ENCODE results near the gene HSPB3. TPM values are rescaled to one million over a fixed set of nuclear protein-coding genes. Genes with fewer than 3 reads are reported as not detected.
A peak's percentile ranks its signal among the peaks of the same experiment; 100 is the strongest.

HSPB3 gene
- total and polyA plus RNA-seq, 4 experiments from 2014 or later: not detected

DNA sequence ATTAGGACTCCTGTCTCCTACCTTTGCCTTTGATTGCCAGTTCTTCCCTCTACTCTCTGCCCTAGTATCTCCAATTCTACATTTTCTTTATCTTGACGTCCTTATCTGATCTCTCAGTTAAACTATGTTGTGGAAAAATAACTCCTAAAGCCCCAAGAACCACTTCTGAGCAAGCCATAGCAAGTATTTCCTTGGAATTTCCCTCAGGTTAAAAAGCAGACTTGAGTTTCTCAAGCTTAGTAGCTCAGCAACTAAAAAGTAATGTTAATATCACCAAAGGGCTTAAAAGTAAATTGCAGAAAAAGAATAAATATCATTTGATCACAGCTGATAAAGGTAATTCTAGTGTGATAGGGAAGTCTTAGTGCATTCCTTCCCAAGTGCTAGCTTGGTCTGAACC, 13.2 kb upstream of the HSPB3 start:
- peaks cover 3% of the 10 kb centered on the region in 2 donors for H3K27me3 Mint-ChIP-seq
- Histone ChIP-seq H3K36me3 (ENCODE audit: insufficient read depth, low read length) (no peaks in the 10 kb centered on the region), H3K4me3 (ENCODE audit: low read length in 2 of 2) (no peak overlapping the region), H3K4me1 (ENCODE audit: insufficient read depth, low read length) (peaks cover 7% of the 10 kb centered on the region), H3K27ac (ENCODE audit: low read depth, low read length) (no peak overlapping the region), H3K27me3 (ENCODE audit: insufficient read depth, low read length) (no peaks in the 10 kb centered on the region), H3K9me3 (ENCODE audit: control insufficient read depth in 1 of 2, low read length in 2 of 2) (no peaks in the 10 kb centered on the region)
- no peaks in the 10 kb centered on the region for H3K9me3 Mint-ChIP-seq
- no peak overlapping the region for H3K4me3 Mint-ChIP-seq
- intact Hi-C loops (cut with micrococcal nuclease): no loop called here
- peaks cover 7 to 13% (median 9%) of the 10 kb centered on the region in 4 donors for H3K4me1 Mint-ChIP-seq
- CTCF ChIA-PET (ENCODE audit: partially characterized antibody): interaction anchor here (0.9 to 2.3 kb wide), 4 partner anchors 12 to 425 kb away, joined by 3 to 11 read pairs (median 6); no protein-coding TSS in a partner anchor
- no peak overlapping the region for H3K27ac Mint-ChIP-seq
- POLR2A ChIA-PET (ENCODE audit: partially characterized antibody): no interaction called here
- H3K36me3 Mint-ChIP-seq: no peaks in the 10 kb centered on the region
- DNase-seq: no peak

DNA sequence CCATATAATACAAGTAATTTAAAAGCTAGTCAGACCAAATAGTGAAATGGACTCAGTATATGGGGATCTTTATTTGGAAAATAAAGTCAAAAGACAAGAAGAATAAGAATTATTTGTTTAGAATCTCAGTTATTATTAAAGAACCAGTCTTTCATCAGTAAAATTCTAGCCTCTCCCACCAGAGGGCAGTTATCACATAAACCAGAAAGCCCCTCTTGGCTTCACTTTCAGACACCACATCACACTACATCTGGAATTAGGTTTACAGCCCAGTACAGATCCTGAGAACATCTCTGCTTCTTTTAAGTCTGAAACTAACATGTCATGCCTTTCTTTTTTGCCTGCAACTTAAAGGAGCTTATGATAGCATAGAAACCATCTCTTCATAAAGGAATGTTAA, 12.2 kb upstream of the HSPB3 start:
- Mint-ChIP-seq H3K4me1 (peaks cover 7 to 13% (median 9%) of the 10 kb centered on the region in 4 donors), H3K36me3 (no peaks in the 10 kb centered on the region), H3K27ac (no peak overlapping the region), H3K4me3 (no peak overlapping the region), H3K9me3 (no peaks in the 10 kb centered on the region), H3K27me3 (peaks cover 3 to 5% of the 10 kb centered on the region in 2 donors)
- Histone ChIP-seq H3K27ac (ENCODE audit: low read depth, low read length) (no peak overlapping the region), H3K27me3 (ENCODE audit: insufficient read depth, low read length) (no peaks in the 10 kb centered on the region), H3K9me3 (ENCODE audit: control insufficient read depth in 1 of 2, low read length in 2 of 2) (no peaks in the 10 kb centered on the region), H3K4me1 (ENCODE audit: insufficient read depth, low read length) (peaks cover 7% of the 10 kb centered on the region), H3K36me3 (ENCODE audit: insufficient read depth, low read length) (no peaks in the 10 kb centered on the region), H3K4me3 (ENCODE audit: low read length in 2 of 2) (no peak overlapping the region)
- POLR2A ChIA-PET (ENCODE audit: partially characterized antibody): interaction anchor here (0.7 kb wide), 1 partner anchor 74 kb away, joined by 4 read pairs; the partner anchor contains the start of gene SNX18
- peak in 1 of 5 donors; percentile 0 for DNase-seq
- intact Hi-C loops (cut with micrococcal nuclease): loop anchor here (1.0 kb wide), 1 partner anchor 424 kb away; no protein-coding TSS in a partner anchor
- CTCF ChIA-PET (ENCODE audit: partially characterized antibody): interaction anchor here (0.7 to 2.3 kb wide), 6 partner anchors 11 to 424 kb away, joined by 3 to 11 read pairs (median 5); no protein-coding TSS in a partner anchor

DNA sequence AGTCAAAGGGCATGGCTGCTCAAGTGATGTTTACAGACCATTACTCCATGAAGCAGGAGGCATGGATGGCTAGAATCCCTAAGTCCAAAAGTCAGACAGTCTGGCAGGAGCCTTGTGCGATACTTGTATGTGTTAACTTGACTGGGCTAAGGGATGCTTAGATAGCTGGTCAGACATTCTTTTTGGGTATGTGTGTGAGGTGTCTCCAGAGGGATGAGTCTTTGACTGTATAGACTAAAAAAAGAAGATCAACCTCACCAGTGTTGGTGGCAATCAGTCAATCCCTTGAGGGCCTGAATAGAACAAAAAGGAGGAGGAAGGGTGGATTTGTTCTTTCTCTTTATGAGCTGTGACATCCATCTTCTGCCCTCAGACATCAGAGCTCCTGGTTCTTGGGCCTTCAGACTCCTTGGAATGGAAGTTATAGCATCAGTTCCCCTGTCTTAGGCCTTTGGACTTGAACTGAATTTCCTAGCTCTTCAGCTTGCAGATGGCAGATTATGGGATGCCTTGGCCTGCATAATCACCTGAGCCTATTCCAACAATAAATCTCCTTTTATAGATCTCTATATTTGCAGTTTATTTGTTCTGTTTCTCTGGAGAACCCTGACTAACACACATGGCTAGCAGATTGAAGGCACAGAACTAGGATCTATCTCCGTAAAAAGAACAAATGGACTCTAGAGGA, 9.7 kb upstream of the HSPB3 start:
- no peaks in the 10 kb centered on the region for H3K27me3 ChIP-seq (ENCODE audit: insufficient read depth, low read length)
- Mint-ChIP-seq H3K9me3 (no peaks in the 10 kb centered on the region), H3K36me3 (no peaks in the 10 kb centered on the region), H3K27ac (no peak overlapping the region), H3K27me3 (peaks cover 2 to 3% of the 10 kb centered on the region in 2 donors), H3K4me3 (no peak overlapping the region), H3K4me1 (peaks cover 0 to 4% (median under 1%) of the 10 kb centered on the region in 4 donors)
- DNase-seq: no peak
- intact Hi-C loops (cut with micrococcal nuclease): no loop called here
- ChIA-PET CTCF (ENCODE audit: partially characterized antibody) (interaction anchor here (0.8 to 1.8 kb wide), 2 partner anchors 24 to 421 kb away, joined by 3 to 9 read pairs; no protein-coding TSS in a partner anchor), POLR2A (ENCODE audit: partially characterized antibody) (no interaction called here)
- no peak overlapping the region for H3K27ac ChIP-seq (ENCODE audit: low read depth, low read length)
- no peaks in the 10 kb centered on the region for H3K4me1 ChIP-seq (ENCODE audit: insufficient read depth, low read length)
- no peak overlapping the region for H3K4me3 ChIP-seq (ENCODE audit: low read length in 2 of 2)
- no peaks in the 10 kb centered on the region for H3K36me3 ChIP-seq (ENCODE audit: insufficient read depth, low read length)
- no peaks in the 10 kb centered on the region for H3K9me3 ChIP-seq (ENCODE audit: control insufficient read depth in 1 of 2, low read length in 2 of 2)

GRCh38 chr5:54446379-54446732, 9.1 kb upstream of the HSPB3 start:
- Mint-ChIP-seq H3K27ac (no peak overlapping the region), H3K36me3 (no peaks in the 10 kb centered on the region), H3K4me1 (no peaks in the 10 kb centered on the region), H3K4me3 (no peak overlapping the region), H3K27me3 (peaks cover 2 to 3% of the 10 kb centered on the region in 2 donors), H3K9me3 (no peaks in the 10 kb centered on the region)
- Histone ChIP-seq H3K36me3 (ENCODE audit: insufficient read depth, low read length) (no peaks in the 10 kb centered on the region), H3K4me1 (ENCODE audit: insufficient read depth, low read length) (no peaks in the 10 kb centered on the region), H3K9me3 (ENCODE audit: control insufficient read depth in 1 of 2, low read length in 2 of 2) (no peaks in the 10 kb centered on the region), H3K27ac (ENCODE audit: low read depth, low read length) (no peak overlapping the region), H3K27me3 (ENCODE audit: insufficient read depth, low read length) (no peaks in the 10 kb centered on the region), H3K4me3 (ENCODE audit: low read length in 2 of 2) (no peak overlapping the region)
- POLR2A ChIA-PET (ENCODE audit: partially characterized antibody): no interaction called here
- DNase-seq: no peak
- CTCF ChIA-PET (ENCODE audit: partially characterized antibody): interaction anchor here (1.8 kb wide), 1 partner anchor 421 kb away, joined by 9 read pairs; no protein-coding TSS in a partner anchor
- intact Hi-C loops (cut with micrococcal nuclease): no loop called here

- no peaks in the 10 kb centered on the region for H3K36me3 Mint-ChIP-seq
- Histone ChIP-seq H3K27ac (ENCODE audit: low read depth, low read length) (no peak overlapping the region), H3K36me3 (ENCODE audit: insufficient read depth, low read length) (no peaks in the 10 kb centered on the region), H3K4me3 (ENCODE audit: low read length in 2 of 2) (no peak overlapping the region), H3K27me3 (ENCODE audit: insufficient read depth, low read length) (no peaks in the 10 kb centered on the region), H3K9me3 (ENCODE audit: control insufficient read depth in 1 of 2, low read length in 2 of 2) (no peaks in the 10 kb centered on the region), H3K4me1 (ENCODE audit: insufficient read depth, low read length) (no peaks in the 10 kb centered on the region)
- H3K4me3 Mint-ChIP-seq: no peak overlapping the region
- CTCF ChIA-PET (ENCODE audit: partially characterized antibody): no interaction called here
- H3K4me1 Mint-ChIP-seq: no peaks in the 10 kb centered on the region
- no peak for DNase-seq
- peaks cover 7 to 10% of the 10 kb centered on the region in 2 donors for H3K27me3 Mint-ChIP-seq
- POLR2A ChIA-PET (ENCODE audit: partially characterized antibody): no interaction called here
- intact Hi-C loops (cut with micrococcal nuclease): no loop called here
- H3K27ac Mint-ChIP-seq: no peak overlapping the region
- no peaks in the 10 kb centered on the region for H3K9me3 Mint-ChIP-seq
Observed at GRCh38 chr5:54449923-54450322, 5.6 kb upstream of the HSPB3 start.

DNA sequence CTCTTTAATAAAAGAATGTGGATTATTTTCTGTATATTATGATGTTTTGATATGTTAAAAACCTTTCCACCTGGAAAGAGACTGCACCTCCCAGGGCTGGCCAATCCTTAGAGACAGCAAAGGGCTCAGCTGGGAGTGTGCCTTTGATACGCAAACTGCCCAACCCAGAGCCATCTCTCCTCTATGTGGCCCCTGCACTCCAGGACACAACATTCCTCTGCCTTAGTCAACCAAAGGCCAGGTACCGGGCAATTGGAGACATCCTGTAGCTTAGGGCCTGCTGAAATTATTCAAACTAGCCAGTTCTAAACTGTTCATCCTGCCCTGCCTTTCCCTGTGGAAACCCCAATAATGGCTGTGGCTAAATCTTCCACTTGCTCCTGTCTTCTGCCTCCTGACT, 5.0 kb upstream of the HSPB3 start:
- CTCF ChIA-PET (ENCODE audit: partially characterized antibody): no interaction called here
- Histone ChIP-seq H3K4me3 (ENCODE audit: low read length in 2 of 2) (no peak overlapping the region), H3K27me3 (ENCODE audit: insufficient read depth, low read length) (no peaks in the 10 kb centered on the region), H3K27ac (ENCODE audit: low read depth, low read length) (no peak overlapping the region), H3K4me1 (ENCODE audit: insufficient read depth, low read length) (no peaks in the 10 kb centered on the region), H3K36me3 (ENCODE audit: insufficient read depth, low read length) (no peaks in the 10 kb centered on the region), H3K9me3 (ENCODE audit: control insufficient read depth in 1 of 2, low read length in 2 of 2) (no peaks in the 10 kb centered on the region)
- Mint-ChIP-seq H3K4me1 (no peaks in the 10 kb centered on the region), H3K27me3 (peaks cover 7 to 11% of the 10 kb centered on the region in 2 donors), H3K36me3 (no peaks in the 10 kb centered on the region), H3K4me3 (no peak overlapping the region), H3K9me3 (no peaks in the 10 kb centered on the region), H3K27ac (no peak overlapping the region)
- DNase-seq: no peak
- POLR2A ChIA-PET (ENCODE audit: partially characterized antibody): no interaction called here
- intact Hi-C loops (cut with micrococcal nuclease): no loop called here

DNA sequence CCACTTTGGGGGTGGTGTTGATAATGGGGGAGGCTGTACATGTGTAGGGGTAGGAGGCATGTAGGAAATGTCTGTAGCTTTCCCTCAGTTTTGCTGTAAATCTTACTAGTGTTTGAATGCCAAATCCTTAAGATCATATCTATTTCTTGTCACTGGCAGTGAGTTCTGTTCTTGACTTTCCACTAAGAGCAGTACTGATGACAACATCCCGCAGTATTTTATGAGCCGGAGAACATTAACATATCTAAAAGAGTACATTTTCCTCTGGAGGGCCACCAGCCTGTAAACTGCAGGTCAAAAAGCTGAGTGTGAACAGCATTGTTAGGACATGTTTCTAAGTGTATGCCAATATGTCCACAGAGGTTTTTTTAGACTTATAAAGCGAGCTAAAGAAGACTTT, 2.5 kb upstream of the HSPB3 start:
- H3K4me3 Mint-ChIP-seq: no peak overlapping the region
- H3K27ac Mint-ChIP-seq: no peak overlapping the region
- no peaks in the 10 kb centered on the region for H3K4me1 Mint-ChIP-seq
- no peaks in the 10 kb centered on the region for H3K9me3 Mint-ChIP-seq
- intact Hi-C loops (cut with micrococcal nuclease): no loop called here
- Histone ChIP-seq H3K27ac (ENCODE audit: low read depth, low read length) (no peak overlapping the region), H3K4me3 (ENCODE audit: low read length in 2 of 2) (no peak overlapping the region), H3K9me3 (ENCODE audit: control insufficient read depth in 1 of 2, low read length in 2 of 2) (no peaks in the 10 kb centered on the region), H3K27me3 (ENCODE audit: insufficient read depth, low read length) (no peaks in the 10 kb centered on the region), H3K4me1 (ENCODE audit: insufficient read depth, low read length) (no peaks in the 10 kb centered on the region), H3K36me3 (ENCODE audit: insufficient read depth, low read length) (no peaks in the 10 kb centered on the region)
- H3K27me3 Mint-ChIP-seq: peaks cover 6 to 12% of the 10 kb centered on the region in 2 donors
- no peak for DNase-seq
- POLR2A ChIA-PET (ENCODE audit: partially characterized antibody): no interaction called here
- H3K36me3 Mint-ChIP-seq: no peaks in the 10 kb centered on the region
- CTCF ChIA-PET (ENCODE audit: partially characterized antibody): interaction anchor here (1.7 kb wide), 1 partner anchor 10 kb away, joined by 5 read pairs; no protein-coding TSS in a partner anchor

All from CD4-positive, alpha-beta memory T cell (primary cell).